AG20443 (cell line): Measurements from ENCODE around the gene AKT2.

Source experiments
- DNase-seq: peaks from one replicate; pipeline ENCODE4 v3.0.0; 2012; ENCODE audit warnings: low spot score, mixed read lengths

The AKT2 gene

GRCh38 chr19:40300668-40301067 lies 15.5 kb upstream of the AKT2 start:
- no peak for DNase-seq

- DNase-seq = no peak
Observed at GRCh38 chr19:40298026-40298425, 12.9 kb upstream of the AKT2 start.

- no peak for DNase-seq
Observed at GRCh38 chr19:40294560-40294959, 9.4 kb upstream of the AKT2 start.

GRCh38 chr19:40286971-40287421 lies 1.9 kb upstream of the AKT2 start:
- no peak for DNase-seq

- no peak for DNase-seq
Observed at GRCh38 chr19:40286235-40286970, 1.3 kb upstream of the AKT2 start.

GRCh38 chr19:40285353-40286234 lies 449 bp upstream of the AKT2 start:
- DNase-seq = peak; percentile 99

- no peak for DNase-seq
Observed at GRCh38 chr19:40284251-40284500, 969 bp downstream of the AKT2 start.

- peak; percentile 10 for DNase-seq
Observed at GRCh38 chr19:40283414-40284250, 1.5 kb downstream of the AKT2 start.

GRCh38 chr19:40282920-40283319 lies 2.2 kb downstream of the AKT2 start:
- no peak for DNase-seq

- no peak for DNase-seq
Observed at GRCh38 chr19:40282209-40282580, 3.0 kb downstream of the AKT2 start.

GRCh38 chr19:40281381-40282208 lies 3.5 kb downstream of the AKT2 start:
- no peak for DNase-seq

- DNase-seq = no peak
Observed at GRCh38 chr19:40280608-40281221, 4.4 kb downstream of the AKT2 start.

- no peak for DNase-seq
Observed at GRCh38 chr19:40279761-40280607, 5.2 kb downstream of the AKT2 start.

GRCh38 chr19:40279120-40279551 lies 6.0 kb downstream of the AKT2 start:
- peak; percentile 77 for DNase-seq

GRCh38 chr19:40278361-40279035 lies 6.6 kb downstream of the AKT2 start:
- DNase-seq = no peak

GRCh38 chr19:40277356-40278059 lies 7.6 kb downstream of the AKT2 start:
- DNase-seq = no peak

GRCh38 chr19:40274585-40275544 lies 10.3 kb downstream of the AKT2 start:
- peak; percentile 7 for DNase-seq
